Cerebellar nuclear complex (tissue), 1 donor: ENCODE data around the gene NEAT1.

Experiments
- DNase-seq, 2 experiments: peaks; one replicate each; lab custom pipeline; 2025; lab: John Stamatoyannopoulos, UW

Gene NEAT1

GRCh38 chr11:65421794-65422632, 585 bp upstream of the NEAT1 start:
- DNase-seq = peak in 1 of 2 experiments; percentile 62

- DNase-seq = no peak
These were observed 1.1 kb downstream of the NEAT1 start for GRCh38 chr11:65423516-65424204.

GRCh38 chr11:65424205-65425104, 1.9 kb downstream of the NEAT1 start:
- no peak for DNase-seq

GRCh38 chr11:65425105-65425970, 2.7 kb downstream of the NEAT1 start:
- no peak for DNase-seq

GRCh38 chr11:65425971-65426838, 3.6 kb downstream of the NEAT1 start:
- no peak for DNase-seq

- DNase-seq = peak in 1 of 2 experiments; percentile 58
These were observed 4.5 kb downstream of the NEAT1 start for GRCh38 chr11:65426839-65427690.

- DNase-seq = no peak
These were observed 5.3 kb downstream of the NEAT1 start for GRCh38 chr11:65427691-65428577.

GRCh38 chr11:65428578-65429067, 6.0 kb downstream of the NEAT1 start:
- no peak for DNase-seq

GRCh38 chr11:65429068-65429681, 6.6 kb downstream of the NEAT1 start:
- DNase-seq = no peak

- DNase-seq = no peak
These were observed 7.3 kb downstream of the NEAT1 start for GRCh38 chr11:65429724-65430405.

- no peak for DNase-seq
These were observed 8.0 kb downstream of the NEAT1 start for GRCh38 chr11:65430406-65431217.

- DNase-seq = no peak
These were observed 9.0 kb downstream of the NEAT1 start for GRCh38 chr11:65431451-65432099.

- no peak for DNase-seq
These were observed 9.6 kb downstream of the NEAT1 start for GRCh38 chr11:65432100-65432650.

- no peak for DNase-seq
These were observed 10.3 kb downstream of the NEAT1 start for GRCh38 chr11:65432686-65433582.
